Smooth muscle cell (in vitro differentiated cells): Measurements from ENCODE around the gene BCL7A. TPM values are rescaled to one million over a fixed set of nuclear protein-coding genes. Genes with fewer than 3 reads are reported as not detected.

ENCODE experiments used
- DNase-seq: peaks from one replicate; lab custom pipeline; 2025; ENCODE audit not compliant: unreplicated experiment; lab: John Stamatoyannopoulos, UW
- H2AFZ ChIP-seq: fragments of 200-600 bp; sonication (generic); 2 replicates; pipeline ENCODE4 v1.6.0; 2016; ENCODE audit warnings: antibody characterized with exemption, low read depth, mild to moderate bottlenecking
- H3F3A ChIP-seq: fragments of 200-600 bp; sonication (generic); 2 replicates; pipeline ENCODE4 v1.6.0; 2017; ENCODE audit warnings: antibody characterized with exemption, low read depth
- H3K27ac ChIP-seq: fragments of 200-600 bp; sonication (generic); 2 replicates; pipeline ENCODE4 v1.5.1; 2016; ENCODE audit warnings: low read depth, mild to moderate bottlenecking
- H3K27me3 ChIP-seq: fragments of 200-600 bp; sonication (generic); 2 replicates; pipeline ENCODE4 v1.6.1; 2016; ENCODE audit warnings: low read depth, mild to moderate bottlenecking
- H3K36me3 ChIP-seq: fragments of 200-600 bp; sonication (generic); 2 replicates; pipeline ENCODE4 v1.5.1; 2016; ENCODE audit warnings: low read depth
- H3K4me1 ChIP-seq: fragments of 200-600 bp; sonication (generic); 2 replicates; pipeline ENCODE4 v1.5.1; 2016; ENCODE audit warnings: low read depth
- H3K4me2 ChIP-seq: fragments of 200-600 bp; sonication (generic); 2 replicates; pipeline ENCODE4 v1.6.0; 2016; ENCODE audit warnings: mild to moderate bottlenecking
- H3K4me3 ChIP-seq: fragments of 200-600 bp; sonication (generic); 2 replicates; pipeline ENCODE4 v1.5.1; 2016; ENCODE audit warnings: mild to moderate bottlenecking
- H3K79me2 ChIP-seq: fragments of 200-600 bp; sonication (generic); 2 replicates; pipeline ENCODE4 v1.6.0; 2016; ENCODE audit warnings: low read depth, mild to moderate bottlenecking
- H3K9ac ChIP-seq: fragments of 200-600 bp; sonication (generic); 2 replicates; pipeline ENCODE4 v1.6.0; 2016; ENCODE audit warnings: low read depth
- H3K9me3 ChIP-seq: fragments of 200-600 bp; sonication (generic); replicated peaks from 2 replicates; pipeline ENCODE4 v1.5.1; 2016; ENCODE audit warnings: low read depth
- H4K20me1 ChIP-seq: fragments of 200-600 bp; sonication (generic); 2 replicates; pipeline ENCODE4 v1.6.0; 2016; ENCODE audit warnings: low read depth
- WGBS: methylation state at CpG from one replicate; pipeline ENCODE4 v1.1.7; 2016; ENCODE audit warnings: low lambda C conversion rate; 5-methylcytosine and 5-hydroxymethylcytosine counted together
- polyA plus RNA-seq: library from polyadenylated mRNA; unstranded; fragments of >200 nt; fragmentation: Nextera tagmentation; extraction: Ambion mirVana; gene quantifications from 2 replicates; pipeline ENCODE4 v1.2.1, GENCODE V29; 2016
- total RNA-seq: library from RNA; depleted of rRNA; stranded (reverse); fragments of >200 nt; gene quantifications from 2 replicates; pipeline ENCODE4 v1.2.3, GENCODE V29; 2014
- TF ChIP-seq, protein P1 (sequence below): fragments of 200-600 bp; sonication (generic); IDR thresholded peaks from 2 replicates; pipeline ENCODE4 v1.5.1; 2017; ENCODE audit warnings: borderline replicate concordance, mild to moderate bottlenecking, antibody characterized with exemption; ENCODE audit not compliant: insufficient read depth, poor library complexity, severe bottlenecking

Gene BCL7A
- total and polyA plus RNA-seq, 2 experiments from 2014 or later = 2.7 to 3.0 TPM

DNA sequence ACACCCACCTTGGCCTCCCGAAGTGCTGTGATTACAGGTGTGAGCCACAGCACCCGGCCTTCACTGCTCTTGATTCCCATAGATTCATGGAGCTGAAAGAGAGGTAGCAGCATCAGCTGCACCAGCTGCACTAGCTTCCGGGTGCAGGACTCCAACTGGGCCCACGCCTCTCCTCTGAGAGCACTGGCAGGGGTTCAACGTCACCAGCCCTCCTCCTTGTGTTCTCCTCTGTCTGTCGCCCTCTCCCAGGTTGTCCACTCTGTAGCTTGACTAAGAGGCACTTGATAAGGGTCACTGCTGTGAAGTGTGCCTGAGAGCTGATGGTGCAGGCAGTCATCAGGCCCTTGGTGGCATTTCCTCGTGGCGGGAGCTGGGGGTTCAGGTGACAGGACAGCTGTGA is 85.2 kb downstream of the BCL7A start:
- peak overlapping the region; percentile 78 for H3K27ac ChIP-seq
- TF ChIP-seq, protein P1, sequence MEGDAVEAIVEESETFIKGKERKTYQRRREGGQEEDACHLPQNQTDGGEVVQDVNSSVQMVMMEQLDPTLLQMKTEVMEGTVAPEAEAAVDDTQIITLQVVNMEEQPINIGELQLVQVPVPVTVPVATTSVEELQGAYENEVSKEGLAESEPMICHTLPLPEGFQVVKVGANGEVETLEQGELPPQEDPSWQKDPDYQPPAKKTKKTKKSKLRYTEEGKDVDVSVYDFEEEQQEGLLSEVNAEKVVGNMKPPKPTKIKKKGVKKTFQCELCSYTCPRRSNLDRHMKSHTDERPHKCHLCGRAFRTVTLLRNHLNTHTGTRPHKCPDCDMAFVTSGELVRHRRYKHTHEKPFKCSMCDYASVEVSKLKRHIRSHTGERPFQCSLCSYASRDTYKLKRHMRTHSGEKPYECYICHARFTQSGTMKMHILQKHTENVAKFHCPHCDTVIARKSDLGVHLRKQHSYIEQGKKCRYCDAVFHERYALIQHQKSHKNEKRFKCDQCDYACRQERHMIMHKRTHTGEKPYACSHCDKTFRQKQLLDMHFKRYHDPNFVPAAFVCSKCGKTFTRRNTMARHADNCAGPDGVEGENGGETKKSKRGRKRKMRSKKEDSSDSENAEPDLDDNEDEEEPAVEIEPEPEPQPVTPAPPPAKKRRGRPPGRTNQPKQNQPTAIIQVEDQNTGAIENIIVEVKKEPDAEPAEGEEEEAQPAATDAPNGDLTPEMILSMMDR = no peak

DNA sequence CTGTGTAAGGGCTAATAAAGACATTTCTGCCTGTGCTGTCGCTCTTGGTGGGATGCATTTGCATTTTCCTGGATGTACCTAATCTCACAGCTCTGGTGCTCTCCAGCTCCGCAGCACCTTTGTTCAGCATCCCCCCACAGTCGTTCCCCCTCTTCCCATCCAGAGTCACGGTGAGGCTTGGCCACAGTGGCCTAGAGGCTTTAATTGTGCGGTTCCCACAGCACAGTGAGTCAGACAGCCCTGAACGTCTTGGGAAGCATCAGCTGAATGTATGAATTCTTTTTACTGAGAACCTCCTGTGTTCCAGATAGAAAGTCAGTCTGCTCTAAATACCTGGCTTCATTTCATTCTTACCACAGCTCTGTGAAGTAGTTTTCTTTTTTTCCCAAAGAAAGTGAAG is 85.6 kb downstream of the BCL7A start:
- 44% methylated on average over 6 of the region's 6 CpGs for WGBS
- Histone ChIP-seq H3K36me3 (no peaks in the 10 kb centered on the region), H3K9me3 (no peaks in the 10 kb centered on the region), H3K4me1 (peaks cover 2% of the 10 kb centered on the region), H3K9ac (no peak overlapping the region), H3F3A (peaks cover 6% of the 10 kb centered on the region), H3K4me3 (no peak overlapping the region), H4K20me1 (peaks cover 78% of the 10 kb centered on the region), H3K79me2 (peaks cover 60% of the 10 kb centered on the region), H3K4me2 (peak overlapping the region; percentile 53), H2AFZ (no peak overlapping the region), H3K27me3 (no peaks in the 10 kb centered on the region), H3K27ac (peak overlapping the region; percentile 78)
- TF ChIP-seq, protein P1 = no peak
- DNase-seq = no peak

More for the DNA sequence above, 85.2 kb downstream of the BCL7A start:
- Histone ChIP-seq H3K36me3 (no peaks in the 10 kb centered on the region), H3K4me3 (no peak overlapping the region), H3K4me1 (peaks cover 2% of the 10 kb centered on the region), H4K20me1 (peaks cover 78% of the 10 kb centered on the region), H3F3A (peaks cover 6% of the 10 kb centered on the region), H3K9ac (no peak overlapping the region), H3K9me3 (no peaks in the 10 kb centered on the region), H3K79me2 (peaks cover 60% of the 10 kb centered on the region), H3K4me2 (peak overlapping the region; percentile 53), H2AFZ (no peak overlapping the region), H3K27me3 (no peaks in the 10 kb centered on the region)
- no peak for DNase-seq
- WGBS = 90% methylated on average over 8 of the region's 8 CpGs

DNA sequence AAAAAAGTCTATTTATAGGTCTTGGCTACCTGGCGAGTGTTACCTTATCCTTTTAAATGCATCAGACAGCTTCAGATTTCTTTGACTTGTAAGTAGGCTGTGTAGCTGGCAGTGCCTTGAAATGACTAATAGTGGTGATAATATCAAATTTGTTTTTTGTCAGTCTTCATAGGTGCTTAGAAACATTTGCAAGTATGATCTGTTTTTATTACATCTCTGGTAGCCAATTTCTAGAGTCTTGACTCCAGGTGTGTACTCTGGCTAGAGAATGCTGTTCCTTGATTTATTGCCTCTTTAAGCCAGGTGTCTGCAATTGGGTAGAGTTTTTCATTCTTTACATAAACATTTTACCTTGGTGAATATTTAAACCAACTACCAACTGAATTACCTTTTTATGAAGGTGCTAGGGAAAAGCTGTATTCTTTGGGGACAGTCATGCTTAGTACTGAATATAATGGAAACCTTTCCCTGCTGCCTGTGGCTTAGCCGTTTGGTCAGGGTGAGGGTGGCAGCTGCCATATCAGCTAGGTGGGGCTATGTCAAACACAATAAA is 89.5 kb downstream of the BCL7A start:
- peaks cover 6% of the 10 kb centered on the region for H3F3A ChIP-seq
- H4K20me1 ChIP-seq = peaks cover 46% of the 10 kb centered on the region
- H3K27me3 ChIP-seq = no peaks in the 10 kb centered on the region
- peaks cover 48% of the 10 kb centered on the region for H3K79me2 ChIP-seq
- H3K9me3 ChIP-seq = no peaks in the 10 kb centered on the region
- H3K4me2 ChIP-seq = no peak overlapping the region
- WGBS = 71% methylated on average over 2 of the region's 2 CpGs
- TF ChIP-seq, protein P1 = no peak
- peaks cover 2% of the 10 kb centered on the region for H3K4me1 ChIP-seq
- no peaks in the 10 kb centered on the region for H3K36me3 ChIP-seq
- H3K9ac ChIP-seq = no peak overlapping the region
- no peak overlapping the region for H3K4me3 ChIP-seq
- DNase-seq = no peak
- H2AFZ ChIP-seq = no peak overlapping the region
- peak overlapping the region; percentile 63 for H3K27ac ChIP-seq

Other genes starting within 250 kb of the BCL7A start
- 12.7 and 25.9 TPM in 2 replicates for gene RHOF, start 228.2 kb upstream of the BCL7A start, total RNA-seq
- gene RHOF, start 228.2 kb upstream of the BCL7A start, polyA plus RNA-seq = 13.8 and 15.3 TPM in 2 replicates
- gene SETD1B, start 217.9 kb upstream of the BCL7A start, total RNA-seq = 2.7 and 4.2 TPM in 2 replicates
- 1.9 and 2.9 TPM in 2 replicates for gene SETD1B, start 217.9 kb upstream of the BCL7A start, polyA plus RNA-seq
- not detected in 2 replicates for gene HPD, start 163.0 kb upstream of the BCL7A start, total RNA-seq
- 0.53 TPM in 1 of 2 replicates, not detected in the other for gene HPD, start 163.0 kb upstream of the BCL7A start, polyA plus RNA-seq
- gene PSMD9, start 133.1 kb upstream of the BCL7A start, total RNA-seq = 33.9 and 42.4 TPM in 2 replicates
- gene PSMD9, start 133.1 kb upstream of the BCL7A start, polyA plus RNA-seq = 87.3 and 87.7 TPM in 2 replicates
- gene CFAP251, start 103.3 kb upstream of the BCL7A start, total RNA-seq = 5.0 and 8.6 TPM in 2 replicates
- 1.2 and 7.1 TPM in 2 replicates for gene CFAP251, start 103.3 kb upstream of the BCL7A start, polyA plus RNA-seq
- 7.6 and 11.8 TPM in 2 replicates for gene MLXIP, start 56.9 kb downstream of the BCL7A start, total RNA-seq
- gene MLXIP, start 56.9 kb downstream of the BCL7A start, polyA plus RNA-seq = 15.3 and 24.7 TPM in 2 replicates
- not detected in 2 replicates for gene IL31, start 152.3 kb downstream of the BCL7A start, total RNA-seq
- gene IL31, start 152.3 kb downstream of the BCL7A start, polyA plus RNA-seq = not detected in 2 replicates
- gene LRRC43, start 161.2 kb downstream of the BCL7A start, total RNA-seq = 1.3 TPM in 1 of 2 replicates, not detected in the other
- 0.38 and 0.77 TPM in 2 replicates for gene LRRC43, start 161.2 kb downstream of the BCL7A start, polyA plus RNA-seq
- gene B3GNT4, start 181.8 kb downstream of the BCL7A start, total RNA-seq = not detected in 2 replicates
- 0.93 and 3.2 TPM in 2 replicates for gene B3GNT4, start 181.8 kb downstream of the BCL7A start, polyA plus RNA-seq
- 68.8 and 72.4 TPM in 2 replicates for gene DIABLO, start 204.2 kb downstream of the BCL7A start, total RNA-seq
- 76.2 and 82.6 TPM in 2 replicates for gene DIABLO, start 204.2 kb downstream of the BCL7A start, polyA plus RNA-seq
- gene VPS33A, start 244.6 kb downstream of the BCL7A start, total RNA-seq = 16.9 and 29.2 TPM in 2 replicates
- 23.5 and 28.5 TPM in 2 replicates for gene VPS33A, start 244.6 kb downstream of the BCL7A start, polyA plus RNA-seq